Myocyte (in vitro differentiated cells): ENCODE results near the gene INSIG1. TPM values are rescaled to one million over a fixed set of nuclear protein-coding genes. Genes with fewer than 3 reads are reported as not detected.

Experiments used
- DNase-seq: peaks from one replicate; pipeline ENCODE4 v3.0.0-alpha.2; 2012; ENCODE audit warnings: low read depth
- total RNA-seq: library from RNA; depleted of rRNA; stranded (reverse); fragments of >200 nt; gene quantifications from 2 replicates; pipeline ENCODE4 v1.2.3, GENCODE V29; 2014

Gene INSIG1
- total RNA-seq, 1 donor from 2014 or later = 655 TPM

GRCh38 chr7:155265961-155266360, 31.7 kb upstream of the INSIG1 start:
- no peak for DNase-seq

- DNase-seq = no peak
Measured at GRCh38 chr7:155266440-155266839, 31.2 kb upstream of the INSIG1 start.

- DNase-seq = no peak
Measured at GRCh38 chr7:155267023-155267422, 30.7 kb upstream of the INSIG1 start.

GRCh38 chr7:155267436-155267835, 30.2 kb upstream of the INSIG1 start:
- DNase-seq = no peak

GRCh38 chr7:155268211-155268610, 29.5 kb upstream of the INSIG1 start:
- DNase-seq = no peak

- DNase-seq = no peak
Measured at GRCh38 chr7:155268921-155269650, 28.6 kb upstream of the INSIG1 start.

- DNase-seq = no peak
Measured at GRCh38 chr7:155269766-155270585, 27.7 kb upstream of the INSIG1 start.

GRCh38 chr7:155270861-155271260, 26.8 kb upstream of the INSIG1 start:
- DNase-seq = no peak

- DNase-seq = no peak
Measured at GRCh38 chr7:155274633-155275355, 22.9 kb upstream of the INSIG1 start.

- DNase-seq = no peak
Measured at GRCh38 chr7:155276042-155276799, 21.5 kb upstream of the INSIG1 start.

- DNase-seq = no peak
Measured at GRCh38 chr7:155276800-155277375, 20.8 kb upstream of the INSIG1 start.

- DNase-seq = no peak
Measured at GRCh38 chr7:155277385-155277994, 20.2 kb upstream of the INSIG1 start.

- DNase-seq = no peak
Measured at GRCh38 chr7:155278921-155279320, 18.8 kb upstream of the INSIG1 start.

- no peak for DNase-seq
Measured at GRCh38 chr7:155279787-155280445, 17.8 kb upstream of the INSIG1 start.

GRCh38 chr7:155280446-155281397, 17.0 kb upstream of the INSIG1 start:
- DNase-seq = no peak

GRCh38 chr7:155281398-155281969, 16.2 kb upstream of the INSIG1 start:
- no peak for DNase-seq

GRCh38 chr7:155282671-155283070, 15.0 kb upstream of the INSIG1 start:
- DNase-seq = no peak

GRCh38 chr7:155283565-155284194, 14.0 kb upstream of the INSIG1 start:
- DNase-seq = no peak
